ENCODE data around the gene EPHA2.

The EPHA2 gene

DNA sequence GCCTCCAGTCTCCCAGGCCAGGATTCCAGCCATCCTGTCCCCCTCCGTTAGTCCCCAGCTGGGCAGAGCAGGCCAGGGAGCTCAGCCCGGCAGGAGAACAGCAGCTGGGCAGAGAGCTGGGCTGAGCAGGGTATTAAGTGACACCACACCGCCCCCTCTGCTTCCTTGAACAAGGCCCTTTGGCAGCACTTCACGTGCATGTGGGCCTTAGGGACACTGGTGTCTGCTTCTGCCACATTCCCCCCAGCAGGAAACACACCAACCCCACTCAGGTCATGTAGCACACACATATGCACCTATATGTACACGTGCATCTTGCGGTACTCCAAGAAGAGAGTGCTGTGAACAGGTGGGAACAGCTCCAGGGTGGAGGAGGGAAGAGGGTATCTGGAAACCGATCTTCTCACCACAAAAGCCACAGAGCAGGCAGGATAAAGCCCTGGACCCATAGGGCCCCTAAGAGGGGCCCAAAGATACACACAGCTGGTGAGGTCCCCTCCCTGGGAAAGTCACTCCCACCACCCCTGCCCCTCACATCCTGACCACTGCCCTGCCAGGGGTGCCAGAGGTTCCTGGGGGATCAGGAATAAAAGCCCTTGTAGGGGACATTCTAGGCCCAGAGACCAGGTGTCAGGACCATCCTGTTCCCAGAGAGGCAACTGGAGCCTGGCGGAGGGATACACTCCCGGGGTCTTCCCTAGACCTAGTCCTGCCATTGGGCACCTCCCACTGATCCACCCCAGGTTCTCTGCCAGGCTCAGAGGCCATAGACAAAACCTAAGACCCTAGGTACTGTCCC, 4.5 kb downstream of the EPHA2 start:
- FAIRE-seq = no peak
- peak; percentile 40 for DNase-seq (ENCODE audit: low spot score)

DNA sequence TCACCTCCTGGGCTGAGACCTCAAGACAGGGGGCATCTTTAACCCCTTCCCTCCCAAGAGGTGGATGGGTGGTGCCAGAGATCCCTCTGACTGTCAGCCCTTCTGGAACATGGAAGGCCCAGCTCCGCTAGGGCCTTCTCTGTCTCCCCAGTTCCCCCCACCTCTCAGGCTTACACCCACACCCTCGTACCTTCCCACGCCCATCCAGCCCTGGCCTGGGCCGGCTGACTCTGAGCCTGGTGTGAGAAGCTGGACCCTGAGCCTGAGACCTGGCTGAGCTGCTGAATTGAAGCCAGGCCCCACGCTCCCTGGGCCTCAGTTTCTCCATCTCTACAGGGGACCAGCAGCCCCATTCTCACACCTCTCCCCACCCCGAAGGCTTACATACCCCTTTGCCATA, 5.4 kb downstream of the EPHA2 start:
- no peak for DNase-seq (ENCODE audit: low spot score)
- no peak for FAIRE-seq

DNA sequence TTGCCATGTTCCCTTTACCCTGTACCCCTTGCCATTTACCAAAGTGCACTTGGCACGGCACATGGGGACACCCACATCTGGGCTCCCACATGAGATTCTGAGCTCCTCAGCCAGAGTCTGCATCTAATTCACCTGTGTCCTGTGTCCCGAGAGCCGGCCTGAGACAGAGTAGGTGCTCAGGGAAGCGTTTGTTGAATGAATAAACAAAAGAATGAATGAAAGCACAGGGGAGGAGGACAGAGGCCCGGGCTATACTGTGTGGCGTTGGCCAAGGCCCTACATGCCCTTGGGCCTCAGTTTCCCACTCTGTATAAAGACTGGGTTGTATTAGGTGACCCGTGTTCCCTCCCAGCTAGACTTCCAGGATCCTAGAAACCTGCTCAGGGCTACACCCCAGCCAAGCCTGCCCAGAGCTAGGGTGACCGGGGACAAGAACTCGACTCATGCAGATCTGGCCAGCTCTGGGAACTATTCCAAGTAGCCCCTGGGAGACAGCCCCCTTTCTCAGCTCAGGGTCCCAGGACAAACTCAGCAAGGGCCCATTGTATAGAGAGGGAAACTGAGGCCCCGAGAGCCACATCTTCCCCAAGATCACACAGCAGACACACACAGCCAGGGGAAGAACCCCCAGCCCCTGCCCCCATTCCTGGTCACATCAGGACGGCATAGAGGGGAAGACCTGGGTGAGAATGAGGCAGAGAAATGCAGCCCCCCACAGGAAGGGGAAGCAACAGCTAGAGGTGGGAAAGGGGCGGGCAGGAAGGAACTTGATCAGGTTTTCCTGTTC, 6.0 kb downstream of the EPHA2 start:
- no peak for DNase-seq (ENCODE audit: low spot score)
- FAIRE-seq = no peak

DNA sequence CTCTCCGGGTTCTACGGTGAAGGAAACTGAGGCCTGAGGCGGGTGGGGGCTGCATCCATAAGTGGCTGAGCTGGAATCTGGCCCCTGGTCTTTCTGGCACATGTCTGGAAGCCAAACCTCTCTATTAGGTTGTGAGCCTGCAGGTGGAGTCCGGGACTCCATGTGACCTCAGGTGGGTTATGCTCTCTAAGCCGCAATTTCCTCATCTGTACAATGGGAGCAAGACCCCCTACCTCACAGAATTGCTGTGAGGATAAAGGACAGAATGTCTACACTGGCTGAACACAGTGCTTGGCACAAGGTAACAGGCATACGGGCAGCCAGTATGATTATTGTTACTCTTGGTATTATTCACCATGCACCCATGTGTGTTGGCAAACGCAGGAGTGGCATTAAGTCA, 6.7 kb downstream of the EPHA2 start:
- FAIRE-seq (no peak), DNase-seq (ENCODE audit: low spot score) (no peak)

DNA sequence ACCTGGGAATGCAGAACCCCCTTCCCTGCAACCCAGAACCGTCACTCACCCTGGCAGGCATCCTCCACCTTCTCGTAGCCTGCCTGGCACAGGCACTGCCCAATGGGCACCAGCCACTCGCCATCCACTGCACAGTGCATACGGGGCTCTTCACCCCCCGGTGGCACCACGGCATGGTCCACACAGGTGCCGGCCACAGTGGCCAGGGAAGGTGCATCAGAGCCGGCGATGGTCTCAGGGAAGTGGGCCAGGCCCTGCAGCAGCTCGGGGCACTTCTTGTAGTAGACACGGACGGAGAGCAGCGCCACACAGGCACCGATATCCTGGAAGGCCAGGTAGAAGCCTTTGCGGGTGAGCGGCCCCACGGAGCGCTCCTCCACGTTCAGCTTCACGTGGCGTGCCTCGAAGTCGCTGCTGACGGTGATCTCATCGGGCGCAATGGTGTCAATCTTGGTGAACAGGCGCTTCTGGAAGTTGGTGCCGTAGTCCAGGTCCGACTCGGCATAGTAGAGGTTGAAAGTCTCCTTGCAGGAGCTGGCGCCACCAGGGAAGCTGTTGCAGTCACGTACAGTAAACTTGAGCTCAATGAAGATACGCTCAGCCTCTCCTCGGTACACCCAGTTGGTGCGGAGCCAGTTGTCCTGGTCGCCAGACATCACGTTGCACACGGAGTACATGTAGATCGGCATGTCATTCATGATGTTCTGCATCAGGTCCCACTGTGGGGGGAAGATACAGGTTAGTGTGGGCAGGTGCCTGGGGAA, 7.4 kb downstream of the EPHA2 start:
- DNase-seq (ENCODE audit: low spot score) = no peak
- no peak for FAIRE-seq

DNA sequence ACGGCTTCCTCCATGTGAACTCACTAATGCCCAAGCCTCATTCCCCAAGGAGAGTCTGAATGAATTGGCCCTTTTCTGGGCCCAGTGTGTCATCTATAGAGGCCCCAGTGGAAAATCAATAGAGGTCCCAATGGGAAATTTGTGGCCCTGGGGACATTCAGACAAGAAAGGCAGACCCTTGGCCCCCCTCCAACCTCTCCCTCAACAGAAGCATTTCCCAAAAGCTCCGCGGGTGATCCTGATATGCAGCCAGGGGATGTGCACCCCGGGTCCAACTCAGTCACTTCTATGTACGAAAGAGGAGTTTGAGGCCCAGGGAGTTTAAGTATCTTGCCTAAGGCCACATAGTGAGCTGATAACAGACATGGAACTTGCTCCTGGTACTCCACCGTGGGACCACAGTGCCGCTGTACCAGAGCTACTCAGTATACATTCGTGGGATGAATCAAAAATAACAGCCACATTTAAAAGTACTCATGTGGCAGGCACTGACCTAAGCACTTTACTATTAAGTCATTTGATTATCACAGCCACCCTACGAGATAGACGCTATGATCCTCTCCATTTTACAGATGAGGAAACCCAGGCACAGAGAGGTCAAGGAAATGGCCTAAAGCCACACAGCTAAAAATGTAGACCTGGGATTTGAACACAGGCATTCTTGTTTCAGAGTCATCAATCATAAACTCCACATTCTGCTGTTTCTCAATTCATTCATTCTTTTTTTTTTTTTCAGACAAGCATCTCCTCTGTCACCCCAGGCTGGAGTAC, 8.5 kb downstream of the EPHA2 start:
- DNase-seq (ENCODE audit: low spot score) (peak; percentile 28), FAIRE-seq (no peak)

DNA sequence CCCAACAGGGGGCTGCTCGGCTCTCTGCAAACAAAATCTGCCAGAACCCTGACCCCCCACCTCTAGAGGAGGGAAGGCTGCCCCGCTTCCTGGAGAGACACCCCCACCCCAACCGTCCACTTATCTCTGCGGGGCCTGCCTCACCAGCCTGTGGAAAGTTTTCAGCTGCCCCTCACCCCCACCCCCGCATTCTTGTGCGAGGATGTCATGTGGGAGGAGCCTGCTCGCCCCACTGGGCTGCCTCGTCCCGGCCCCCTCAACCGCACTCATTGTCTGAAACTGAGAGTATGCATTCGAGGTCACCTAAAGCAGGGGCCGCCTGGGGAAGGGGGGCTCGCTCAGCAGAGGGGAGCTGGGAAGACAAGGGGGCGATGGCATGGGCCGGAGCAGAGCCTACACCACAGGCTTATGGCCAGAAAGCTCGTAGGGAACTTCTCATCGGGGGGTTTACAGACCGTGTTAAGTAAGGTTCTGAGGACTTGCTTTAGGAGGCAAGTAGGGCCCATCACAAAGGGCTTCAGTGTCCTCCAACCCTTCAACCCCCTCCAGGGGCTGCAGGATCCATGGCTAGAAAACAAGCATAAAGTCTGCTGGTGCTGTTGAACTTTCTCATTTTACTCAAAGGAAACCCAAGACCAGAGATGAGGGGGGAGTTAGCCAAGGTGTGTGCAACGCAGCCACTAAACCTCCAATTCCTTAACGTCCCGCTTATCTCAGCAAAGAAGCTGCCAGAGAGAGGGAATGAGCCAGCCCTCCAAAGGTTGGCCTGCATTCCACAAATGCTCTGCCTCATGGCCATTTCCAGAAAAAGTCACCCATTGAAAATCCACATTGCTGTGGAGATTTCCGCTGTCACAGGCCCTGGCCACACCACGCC, 9.4 kb downstream of the EPHA2 start:
- peak; percentile 87 for FAIRE-seq
- DNase-seq (ENCODE audit: low spot score) = peak; percentile 91

DNA sequence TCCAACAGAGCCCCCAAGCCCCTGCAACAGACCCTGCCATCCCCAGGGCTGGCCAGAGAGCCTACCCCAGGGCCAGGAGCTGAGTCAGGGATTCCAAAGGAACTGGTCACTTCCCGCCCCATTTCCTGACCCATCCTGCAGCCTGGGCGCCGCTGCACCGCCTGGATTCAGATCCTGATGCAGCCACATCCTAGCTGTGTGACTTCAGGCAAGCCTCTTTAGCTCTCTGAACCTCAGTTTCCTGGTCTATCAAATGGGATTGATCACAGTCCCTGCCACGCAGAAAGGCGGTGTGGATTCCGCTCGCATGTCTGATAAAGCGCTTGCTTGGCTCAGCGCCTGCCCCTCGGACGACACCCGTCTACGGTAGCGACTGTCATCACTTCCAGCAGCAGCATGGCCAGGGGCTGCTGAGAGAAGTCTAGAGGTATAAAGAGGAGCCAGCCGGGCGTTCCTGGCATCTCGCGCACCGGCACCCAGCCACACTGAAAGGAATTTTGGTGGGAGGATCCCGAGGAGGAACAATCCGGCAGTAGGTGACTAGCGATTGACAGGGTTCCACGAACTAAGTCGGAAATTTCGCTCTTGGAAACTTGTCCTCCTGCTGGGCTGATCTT, 10.1 kb downstream of the EPHA2 start:
- peak; percentile 52 for FAIRE-seq
- peak; percentile 95 for DNase-seq (ENCODE audit: low spot score)

DNA sequence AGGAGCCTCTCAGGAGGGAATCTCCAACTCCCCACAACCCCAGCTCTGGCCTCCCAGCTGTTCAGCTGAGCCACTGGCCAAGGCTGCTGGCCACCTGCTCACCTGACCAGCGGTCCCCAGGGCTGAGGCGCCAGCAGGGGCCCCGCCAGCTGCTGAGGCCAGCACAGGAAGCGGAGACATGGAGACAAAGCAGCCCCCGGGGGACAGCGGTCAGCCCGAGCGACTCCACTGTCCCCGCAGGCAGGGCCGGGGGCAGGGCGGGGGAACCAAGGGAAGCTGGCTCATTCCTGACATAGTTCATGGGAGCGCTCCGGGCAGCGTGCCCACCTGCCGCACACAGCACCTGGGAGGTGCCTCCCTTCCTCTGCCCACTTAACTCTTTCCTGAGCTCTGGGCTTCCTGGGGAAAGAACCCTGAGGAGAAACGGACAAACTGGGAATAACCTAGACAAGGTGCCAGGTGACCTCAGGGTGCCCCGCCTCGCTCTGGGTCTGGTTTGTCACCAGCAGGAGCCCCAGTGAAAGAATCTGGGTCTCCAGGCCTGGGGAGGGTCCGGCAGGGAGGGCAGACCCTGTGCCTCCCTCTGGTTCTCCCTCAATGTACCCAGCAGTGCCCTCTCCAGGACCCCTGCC, 10.7 kb downstream of the EPHA2 start:
- peak; percentile 98 for DNase-seq (ENCODE audit: low spot score)
- FAIRE-seq = peak; percentile 87

DNA sequence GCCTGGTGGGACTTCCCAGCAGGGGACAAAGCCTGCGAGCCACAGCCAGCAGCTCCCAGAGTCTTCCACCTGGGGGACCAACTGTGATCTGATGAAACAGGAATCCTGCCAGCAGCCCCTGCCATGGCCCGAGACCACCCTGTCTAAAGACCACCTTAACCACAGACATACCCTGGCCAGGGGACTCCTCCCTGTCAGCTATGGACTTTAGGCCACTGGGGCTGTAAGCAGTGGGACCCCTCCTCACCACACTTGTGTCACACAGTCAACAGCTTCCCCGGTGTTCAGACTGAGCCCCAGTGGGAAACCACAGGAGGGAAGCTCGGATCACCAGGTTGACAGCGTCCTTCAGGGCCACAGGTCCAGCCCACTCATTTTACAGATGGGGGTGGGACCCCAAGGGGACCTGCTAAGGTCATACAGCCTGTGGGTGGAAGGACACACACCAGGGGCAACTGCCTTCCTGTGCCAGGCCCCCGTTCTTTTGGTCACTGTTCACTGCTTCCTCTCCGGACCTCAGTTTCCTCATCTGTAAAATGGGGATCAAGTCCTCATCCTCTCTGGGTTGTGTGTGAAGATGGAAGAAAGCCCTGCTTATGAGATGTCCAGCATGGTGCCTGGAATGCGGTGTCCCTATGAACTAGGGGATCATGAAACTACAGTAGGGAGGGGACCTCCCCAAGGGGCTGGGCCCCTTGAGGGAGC, 11.4 kb downstream of the EPHA2 start:
- FAIRE-seq = no peak
- DNase-seq (ENCODE audit: low spot score) = no peak

DNA sequence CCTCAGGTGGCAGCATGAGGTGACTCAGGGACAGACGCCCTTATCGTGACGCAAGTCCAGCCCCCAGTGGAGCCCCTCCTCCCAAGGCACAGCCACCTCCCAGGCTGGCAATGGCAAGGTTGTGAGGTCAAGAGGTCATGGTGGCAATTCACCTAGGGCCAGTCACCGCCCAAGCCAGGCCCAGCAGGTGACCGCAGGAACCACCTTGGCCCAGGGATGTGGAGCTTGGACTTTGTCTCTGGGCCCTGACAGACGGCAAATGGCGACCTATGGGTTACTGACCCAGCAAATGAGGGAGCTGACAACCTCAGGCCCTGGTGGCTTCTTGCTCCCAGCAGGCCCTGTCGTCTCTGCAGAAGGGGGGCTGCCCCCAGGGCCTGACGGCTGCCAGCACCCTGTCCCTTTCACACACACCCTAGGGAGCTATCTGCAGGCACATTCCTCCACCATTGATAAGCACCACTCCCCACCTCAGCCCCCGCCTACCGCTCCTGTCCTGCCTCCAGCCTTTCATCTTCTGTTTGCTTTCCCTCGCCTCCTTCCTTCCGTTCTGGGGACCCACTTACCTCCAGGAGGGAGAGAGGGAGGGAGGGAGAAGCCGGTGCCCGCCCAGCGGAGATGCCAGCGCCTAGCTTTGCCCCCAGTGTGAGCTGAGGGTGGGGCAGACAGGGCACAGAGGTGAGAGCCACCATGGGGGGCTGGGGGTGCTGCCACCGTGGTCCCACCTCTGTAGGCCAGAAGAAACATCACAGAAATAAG, 12.1 kb downstream of the EPHA2 start:
- DNase-seq (ENCODE audit: low spot score) (peak; percentile 88), FAIRE-seq (peak; percentile 34)

DNA sequence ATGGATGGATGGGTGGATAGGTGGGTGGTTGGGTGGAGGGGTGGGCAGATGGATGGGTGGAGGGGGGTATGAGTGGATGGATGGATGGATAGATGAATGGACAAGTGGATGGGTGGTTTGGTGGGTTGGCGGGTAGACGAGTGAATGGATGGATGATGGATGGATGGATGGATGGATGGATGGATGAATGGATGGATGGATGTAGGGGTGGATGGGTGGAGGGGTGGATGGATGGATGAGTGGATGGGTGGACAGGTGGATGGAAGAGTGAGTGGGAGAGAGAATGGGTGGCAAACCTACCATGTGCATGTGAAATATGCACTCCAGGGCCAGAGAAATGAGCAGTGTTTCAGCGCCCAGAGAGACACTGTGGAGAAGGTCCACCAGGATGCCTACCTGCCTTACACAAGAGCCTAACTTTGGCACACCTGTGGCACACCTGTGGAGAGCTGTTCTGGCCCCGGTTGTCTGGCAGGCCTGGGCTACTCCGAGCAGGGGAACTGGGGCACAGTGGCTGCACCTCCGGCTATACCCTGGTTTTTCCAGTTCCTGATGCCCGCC, 12.8 kb downstream of the EPHA2 start:
- FAIRE-seq (no peak), DNase-seq (ENCODE audit: low spot score) (no peak)

DNA sequence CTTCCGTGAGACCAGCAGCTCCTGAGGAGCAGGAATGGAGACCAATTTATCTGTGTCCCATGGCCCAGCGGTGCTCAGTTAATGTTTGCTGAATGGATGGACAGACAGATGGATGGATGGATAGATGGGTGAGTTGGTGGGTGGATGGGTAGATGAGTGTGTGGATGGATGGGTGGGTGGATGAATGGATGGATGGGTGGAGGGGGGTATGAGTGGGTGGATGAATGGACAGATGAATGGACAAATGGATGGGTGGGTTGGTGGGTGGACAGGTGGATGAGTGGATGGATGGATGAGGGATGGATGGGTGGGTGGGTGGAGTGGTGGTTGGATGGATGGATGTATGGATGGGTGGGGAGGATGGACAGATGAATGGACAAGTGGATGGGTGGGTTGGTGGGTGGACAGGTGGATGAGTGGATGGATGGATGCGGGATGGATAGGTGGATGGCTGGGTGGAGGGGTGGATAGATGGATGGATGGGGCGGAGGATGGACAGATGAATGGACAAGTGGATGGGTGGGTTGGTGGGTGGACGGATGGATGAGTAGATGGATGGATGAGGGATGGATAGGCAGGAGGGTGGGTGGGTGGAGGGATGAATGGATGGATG, 13.4 kb downstream of the EPHA2 start:
- FAIRE-seq (no peak), DNase-seq (ENCODE audit: low spot score) (no peak)

DNA sequence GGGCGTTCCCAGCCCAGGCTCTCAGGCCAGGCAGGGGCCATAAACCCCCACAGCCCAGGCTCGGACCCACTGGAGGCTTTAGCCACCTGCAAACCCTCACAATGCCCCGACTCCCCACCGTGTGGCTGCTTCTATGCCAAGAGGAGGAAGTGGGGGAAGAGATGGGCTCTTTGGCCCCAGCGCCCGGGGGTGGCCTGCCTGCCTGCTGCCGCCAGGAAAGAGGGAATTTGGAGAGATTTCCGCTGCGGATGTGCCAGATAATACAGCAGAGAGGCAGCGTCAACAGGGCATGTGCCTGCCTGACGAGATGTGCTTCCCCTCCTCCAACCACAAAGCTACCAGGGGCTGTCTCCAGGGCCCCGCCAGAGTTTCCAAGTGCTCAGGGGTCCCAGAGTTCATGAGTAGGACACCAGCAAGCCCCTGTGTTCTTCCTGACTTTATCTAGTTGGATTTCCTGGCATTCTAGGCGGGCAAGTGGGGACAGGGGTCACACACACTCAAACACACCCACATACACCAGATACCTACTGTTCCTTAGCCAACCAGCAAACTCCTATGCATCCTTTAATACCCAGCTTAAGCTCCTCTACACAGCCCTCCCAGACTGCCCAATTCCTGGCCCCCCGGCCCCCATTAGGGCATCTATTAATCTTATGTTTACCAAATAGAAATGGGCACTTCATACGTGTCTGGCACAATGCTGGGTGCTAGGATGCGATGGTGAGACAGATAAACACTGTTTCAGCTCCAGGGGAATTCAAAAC, 14.1 kb downstream of the EPHA2 start:
- DNase-seq (ENCODE audit: low spot score) = no peak
- FAIRE-seq = no peak

DNA sequence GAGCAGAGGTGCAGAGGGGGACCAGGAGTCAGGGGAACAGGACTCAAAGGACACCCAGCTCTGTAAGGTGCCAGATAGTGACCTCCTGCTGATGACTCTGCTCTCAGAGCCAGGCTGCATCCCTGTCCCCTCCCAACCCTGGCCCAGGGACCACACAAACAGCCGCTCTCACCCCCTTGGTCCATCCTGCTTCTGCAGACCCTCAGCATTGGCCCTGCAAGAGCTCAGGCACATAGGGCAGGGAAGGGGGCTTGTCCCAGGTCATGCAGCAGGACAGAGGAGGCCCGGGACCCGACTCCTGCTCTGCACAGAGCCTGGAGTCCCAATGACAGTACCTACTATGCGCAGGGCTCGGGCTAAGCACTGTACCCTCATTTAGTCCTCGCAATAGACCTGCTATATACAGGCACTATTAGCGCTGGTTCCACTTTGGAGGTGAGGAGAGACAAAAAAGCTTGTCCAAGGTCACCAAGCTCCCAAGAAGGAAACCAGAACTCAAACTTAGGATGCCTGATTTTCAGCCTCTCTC, 15.7 kb downstream of the EPHA2 start:
- FAIRE-seq (no peak), DNase-seq (ENCODE audit: low spot score) (no peak)

DNA sequence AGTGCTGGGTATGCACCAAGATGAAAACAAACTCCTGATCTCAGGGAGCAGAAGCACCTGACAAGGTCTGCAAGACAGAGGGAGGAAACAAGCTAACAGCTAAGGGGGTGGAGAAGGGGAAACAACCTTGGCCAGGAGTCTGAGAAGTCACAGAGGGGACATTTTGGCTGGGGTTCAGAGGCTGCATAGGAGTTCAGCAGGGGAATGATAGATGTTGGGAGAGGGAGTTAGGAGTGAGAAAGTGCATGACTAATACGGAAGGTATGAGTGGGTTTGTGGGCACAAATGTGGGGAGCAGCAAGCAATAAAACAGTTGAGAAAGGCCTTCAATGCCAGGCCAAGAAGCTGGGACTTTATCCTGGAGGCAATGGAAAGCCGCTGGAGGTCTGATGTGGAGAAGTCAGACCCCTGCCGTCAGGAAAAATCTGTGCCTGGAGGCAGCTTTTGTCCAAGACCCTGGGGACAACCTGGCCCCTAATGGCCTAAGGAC, 16.4 kb downstream of the EPHA2 start:
- DNase-seq (ENCODE audit: low spot score) (peak; percentile 95), FAIRE-seq (peak; percentile 97)
